Ascending aorta (tissue), 2 donors: Measurements from ENCODE around the gene TNPO2. TPM values are rescaled to one million over a fixed set of nuclear protein-coding genes. Genes with fewer than 3 reads are reported as not detected.

Source experiments
- DNase-seq, 2 donors: peaks; one replicate each; pipeline ENCODE4 v3.0.0-alpha.2; 2019; ENCODE audit warnings: low spot score in 2 of 2
- H3K27ac ChIP-seq, 2 donors: fragments of 200-600 bp; sonication (generic); one replicate each; pipeline ENCODE4 v1.5.1; 2016 to 2017; ENCODE audit warnings: mild to moderate bottlenecking in 1 of 2
- H3K27me3 ChIP-seq: fragments of 200-600 bp; sonication (generic); one replicate; pipeline ENCODE4 v1.5.1; 2017
- H3K36me3 ChIP-seq, 2 donors: fragments of 200-600 bp; sonication (generic); one replicate each; pipeline ENCODE4 v1.5.1; 2016
- H3K4me1 ChIP-seq, 2 donors: fragments of 200-600 bp; sonication (generic); one replicate each; pipeline ENCODE4 v1.5.1; 2016 to 2017; ENCODE audit warnings: mild to moderate bottlenecking in 1 of 2
- H3K4me3 ChIP-seq, 2 donors: fragments of 200-600 bp; sonication (generic); one replicate each; pipeline ENCODE4 v1.5.1; 2016 to 2017; ENCODE audit warnings: mild to moderate bottlenecking in 1 of 2
- H3K9me3 ChIP-seq, 2 donors: fragments of 200-600 bp; sonication (generic); one replicate each; pipeline ENCODE4 v1.5.1; 2016
- CTCF ChIP-seq, 3 experiments: fragments of 200-600 bp in 2 of 3; fragments of 450-650 bp in 1 of 3; sonication (generic) in 2 of 3; IDR thresholded peaks; one replicate each; pipeline ENCODE4 v1.5.1; 2016 to 2019; ENCODE audit warnings: antibody characterized with exemption in 3 of 3, mild to moderate bottlenecking in 1 of 3, moderate library complexity in 1 of 3
- intact Hi-C: fragments of 100-400 bp; cut with DNase I; formaldehyde crosslinking; loops from one replicate; pipeline ENCODE4 v1.15.1; 2023
- total RNA-seq: library from RNA; depleted of rRNA; stranded (reverse); fragments of >200 nt; gene quantifications from one replicate; pipeline ENCODE4 v1.1.0, GENCODE V29; 2016

Gene TNPO2
- total RNA-seq, 1 donor from 2014 or later: 82.6 TPM

GRCh38 chr19:12736995-12737834 lies 13.5 kb upstream of the TNPO2 start, which contains the start of gene GET3:
GET3 (plus strand) TSS chr19:12737497; CDS start chr19:12737506, 9 bp downstream.
- Histone ChIP-seq H3K4me1 (peaks cover 20 to 28% of the 10 kb centered on the region in 2 donors), H3K36me3 (peaks cover 8 to 28% of the 10 kb centered on the region in 2 donors), H3K4me3 (peak within 1 kb of the TSS; percentile 70 to 80), H3K9me3 (no peaks in the 10 kb centered on the region), H3K27me3 (no peaks in the 10 kb centered on the region), H3K27ac (peak within 1 kb of the TSS; percentile 78 to 90)
- TF ChIP-seq CTCF (IDR thresholded peaks at IDR 0.05): peak in 2 of 3 experiments; percentile 5 to 15
- intact Hi-C loops: loop anchor here (1.0 to 10.0 kb wide), 3 partner anchors 55 to 442 kb away; partner anchors contain the start of genes DHPS and ZNF44
- peak; percentile 93 to 98 for DNase-seq

- peak overlapping the region; percentile 86 to 89 for H3K27ac ChIP-seq
- DNase-seq: no peak
- peaks cover 21 to 29% of the 10 kb centered on the region in 2 donors for H3K36me3 ChIP-seq
- intact Hi-C loops: loop anchor here (1.0 to 10.0 kb wide), 2 partner anchors 10 to 439 kb away; partner anchors contain the start of genes TNPO2 and ZNF44
- peak overlapping the region; percentile 86 to 95 for H3K4me3 ChIP-seq
- no peaks in the 10 kb centered on the region for H3K9me3 ChIP-seq
- H3K4me1 ChIP-seq: peaks cover 23 to 28% of the 10 kb centered on the region in 2 donors
- TF ChIP-seq CTCF (IDR thresholded peaks at IDR 0.05): no peak
- no peaks in the 10 kb centered on the region for H3K27me3 ChIP-seq
These were observed 9.9 kb upstream of the TNPO2 start for GRCh38 chr19:12733369-12734214.

GRCh38 chr19:12731337-12731736 lies 7.6 kb upstream of the TNPO2 start:
- peaks cover 26 to 38% of the 10 kb centered on the region in 2 donors for H3K36me3 ChIP-seq
- H3K4me3 ChIP-seq: no peak overlapping the region
- no peaks in the 10 kb centered on the region for H3K9me3 ChIP-seq
- no peak for DNase-seq
- intact Hi-C loops: loop anchor here (10.0 kb wide), 1 partner anchor 437 kb away; the partner anchor contains the start of gene ZNF44
- peaks cover 14 to 17% of the 10 kb centered on the region in 2 donors for H3K4me1 ChIP-seq
- H3K27me3 ChIP-seq: no peaks in the 10 kb centered on the region
- no peak for TF ChIP-seq CTCF (IDR thresholded peaks at IDR 0.05)
- no peak overlapping the region for H3K27ac ChIP-seq

- intact Hi-C loops: loop anchor here (10.0 kb wide), 1 partner anchor 435 kb away; the partner anchor contains the start of gene ZNF44
- Histone ChIP-seq H3K4me3 (no peak overlapping the region), H3K4me1 (peaks cover 13 to 15% of the 10 kb centered on the region in 2 donors), H3K27me3 (no peaks in the 10 kb centered on the region), H3K36me3 (peaks cover 26 to 38% of the 10 kb centered on the region in 2 donors), H3K9me3 (no peaks in the 10 kb centered on the region), H3K27ac (no peak overlapping the region)
- no peak for TF ChIP-seq CTCF (IDR thresholded peaks at IDR 0.05)
- no peak for DNase-seq
These were observed 6.3 kb upstream of the TNPO2 start for GRCh38 chr19:12730064-12730463.

GRCh38 chr19:12727745-12728433 lies 4.2 kb upstream of the TNPO2 start:
- Histone ChIP-seq H3K4me3 (no peak overlapping the region), H3K4me1 (peaks cover 6 to 20% of the 10 kb centered on the region in 2 donors), H3K27me3 (no peaks in the 10 kb centered on the region), H3K27ac (no peak overlapping the region), H3K9me3 (no peaks in the 10 kb centered on the region), H3K36me3 (peaks cover 26 to 38% of the 10 kb centered on the region in 2 donors)
- intact Hi-C loops: no loop called here
- TF ChIP-seq CTCF (IDR thresholded peaks at IDR 0.05): no peak
- DNase-seq: no peak
